ENCODE measurements around the gene CELSR1. TPM values are rescaled to one million over a fixed set of nuclear protein-coding genes. Genes with fewer than 3 reads are reported as not detected.
A peak's percentile ranks its signal among the peaks of the same experiment; 100 is the strongest.
"Not testable (repeated sequence)": the region's sequence is repeated elsewhere in the genome, so short reads cannot be mapped to it uniquely, and the experiment has no call there.

Gene CELSR1
- total and polyA plus RNA-seq, 3 experiments from 2014 or later, result 0.15 to 0.33 (median 0.30) TPM

GRCh38 chr22:46518542-46519325, 18.7 kb downstream of the CELSR1 start:
- H3K27me3 Mint-ChIP-seq, result peaks cover 3 to 4% of the 10 kb centered on the region in 2 donors
- no peak overlapping the region for H3K4me3 Mint-ChIP-seq
- POLR2A ChIA-PET, result no interaction called here
- no peaks in the 10 kb centered on the region for H3K36me3 Mint-ChIP-seq
- H3K4me1 Mint-ChIP-seq, result peaks cover 0 to 3% (median 0%) of the 10 kb centered on the region in 3 donors
- Histone ChIP-seq H3K4me1 (ENCODE audit: insufficient read depth, low read length) (no peaks in the 10 kb centered on the region), H3K9me3 (ENCODE audit: low read length) (no peaks in the 10 kb centered on the region), H3K4me3 (ENCODE audit: low read length) (no peak overlapping the region), H3K36me3 (ENCODE audit: insufficient read depth, low read length) (no peaks in the 10 kb centered on the region), H3K27ac (ENCODE audit: low read depth, low read length) (no peak overlapping the region), H3K27me3 (ENCODE audit: insufficient read depth, low read length, poor library complexity, severe bottlenecking) (no peaks in the 10 kb centered on the region)
- DNase-seq, result no peak
- CTCF ChIA-PET, result no interaction called here
- no peak overlapping the region for H3K27ac Mint-ChIP-seq
- H3K9me3 Mint-ChIP-seq, result no peaks in the 10 kb centered on the region

GRCh38 chr22:46518038-46518437, 19.4 kb downstream of the CELSR1 start:
- Mint-ChIP-seq H3K36me3 (no peaks in the 10 kb centered on the region), H3K9me3 (no peaks in the 10 kb centered on the region), H3K27ac (no peak overlapping the region), H3K27me3 (peaks cover 3 to 7% of the 10 kb centered on the region in 2 donors), H3K4me1 (peaks cover 0 to 3% (median 0%) of the 10 kb centered on the region in 3 donors), H3K4me3 (no peak overlapping the region)
- H3K4me1 ChIP-seq (ENCODE audit: insufficient read depth, low read length), result no peaks in the 10 kb centered on the region
- POLR2A ChIA-PET, result no interaction called here
- no peak overlapping the region for H3K27ac ChIP-seq (ENCODE audit: low read depth, low read length)
- no peaks in the 10 kb centered on the region for H3K36me3 ChIP-seq (ENCODE audit: insufficient read depth, low read length)
- H3K9me3 ChIP-seq (ENCODE audit: low read length), result no peaks in the 10 kb centered on the region
- H3K27me3 ChIP-seq (ENCODE audit: insufficient read depth, low read length, poor library complexity, severe bottlenecking), result no peaks in the 10 kb centered on the region
- H3K4me3 ChIP-seq (ENCODE audit: low read length), result no peak overlapping the region
- CTCF ChIA-PET, result no interaction called here
- DNase-seq, result no peak

GRCh38 chr22:46517255-46517761, 20.1 kb downstream of the CELSR1 start:
- H3K9me3 Mint-ChIP-seq, result no peaks in the 10 kb centered on the region
- Histone ChIP-seq H3K27me3 (ENCODE audit: insufficient read depth, low read length, poor library complexity, severe bottlenecking) (no peaks in the 10 kb centered on the region), H3K27ac (ENCODE audit: low read depth, low read length) (no peak overlapping the region), H3K36me3 (ENCODE audit: insufficient read depth, low read length) (no peaks in the 10 kb centered on the region), H3K4me3 (ENCODE audit: low read length) (no peak overlapping the region), H3K4me1 (ENCODE audit: insufficient read depth, low read length) (no peaks in the 10 kb centered on the region), H3K9me3 (ENCODE audit: low read length) (no peaks in the 10 kb centered on the region)
- no peak for DNase-seq
- H3K4me1 Mint-ChIP-seq, result peaks cover 0 to 3% (median 0%) of the 10 kb centered on the region in 3 donors
- ChIA-PET CTCF (no interaction called here), POLR2A (no interaction called here)
- peaks cover 3 to 4% of the 10 kb centered on the region in 2 donors for H3K27me3 Mint-ChIP-seq
- H3K36me3 Mint-ChIP-seq, result no peaks in the 10 kb centered on the region
- H3K4me3 Mint-ChIP-seq, result no peak overlapping the region
- H3K27ac Mint-ChIP-seq, result no peak overlapping the region

GRCh38 chr22:46516638-46517037, 20.8 kb downstream of the CELSR1 start:
- no peaks in the 10 kb centered on the region for H3K36me3 Mint-ChIP-seq
- no peak overlapping the region for H3K4me3 Mint-ChIP-seq
- no peak for DNase-seq
- no peaks in the 10 kb centered on the region for H3K4me1 ChIP-seq (ENCODE audit: insufficient read depth, low read length)
- H3K27ac ChIP-seq (ENCODE audit: low read depth, low read length), result no peak overlapping the region
- no peaks in the 10 kb centered on the region for H3K9me3 ChIP-seq (ENCODE audit: low read length)
- H3K4me3 ChIP-seq (ENCODE audit: low read length), result no peak overlapping the region
- H3K4me1 Mint-ChIP-seq, result peaks cover 0 to 3% (median 0%) of the 10 kb centered on the region in 3 donors
- CTCF ChIA-PET, result no interaction called here
- H3K27ac Mint-ChIP-seq, result no peak overlapping the region
- no peaks in the 10 kb centered on the region for H3K36me3 ChIP-seq (ENCODE audit: insufficient read depth, low read length)
- POLR2A ChIA-PET, result no interaction called here
- no peaks in the 10 kb centered on the region for H3K9me3 Mint-ChIP-seq
- peaks cover 3% of the 10 kb centered on the region in 2 donors for H3K27me3 Mint-ChIP-seq
- no peaks in the 10 kb centered on the region for H3K27me3 ChIP-seq (ENCODE audit: insufficient read depth, low read length, poor library complexity, severe bottlenecking)

- H3K4me1 ChIP-seq (ENCODE audit: insufficient read depth, low read length); H3K27me3 Mint-ChIP-seq; H3K27me3 ChIP-seq (ENCODE audit: insufficient read depth, low read length, poor library complexity, severe bottlenecking); CTCF ChIA-PET; H3K4me3 Mint-ChIP-seq; H3K36me3 Mint-ChIP-seq; H3K9me3 ChIP-seq (ENCODE audit: low read length); H3K36me3 ChIP-seq (ENCODE audit: insufficient read depth, low read length); H3K27ac Mint-ChIP-seq; H3K4me1 Mint-ChIP-seq; H3K4me3 ChIP-seq (ENCODE audit: low read length); H3K27ac ChIP-seq (ENCODE audit: low read depth, low read length); DNase-seq; H3K9me3 Mint-ChIP-seq; POLR2A ChIA-PET: not testable (repeated sequence)
Observed at GRCh38 chr22:46516112-46516487, 21.3 kb downstream of the CELSR1 start.

GRCh38 chr22:46515208-46516111, 22.0 kb downstream of the CELSR1 start:
- POLR2A ChIA-PET, result no interaction called here
- no peaks in the 10 kb centered on the region for H3K36me3 ChIP-seq (ENCODE audit: insufficient read depth, low read length)
- H3K27ac ChIP-seq (ENCODE audit: low read depth, low read length), result no peak overlapping the region
- Mint-ChIP-seq H3K36me3 (no peaks in the 10 kb centered on the region), H3K27me3 (peaks cover 3% of the 10 kb centered on the region in 2 donors), H3K4me3 (no peak overlapping the region), H3K4me1 (peaks cover 0 to 3% (median 0%) of the 10 kb centered on the region in 3 donors), H3K9me3 (no peaks in the 10 kb centered on the region), H3K27ac (no peak overlapping the region)
- H3K4me1 ChIP-seq (ENCODE audit: insufficient read depth, low read length), result no peaks in the 10 kb centered on the region
- no peak overlapping the region for H3K4me3 ChIP-seq (ENCODE audit: low read length)
- CTCF ChIA-PET, result no interaction called here
- no peak for DNase-seq
- H3K9me3 ChIP-seq (ENCODE audit: low read length), result no peaks in the 10 kb centered on the region
- no peaks in the 10 kb centered on the region for H3K27me3 ChIP-seq (ENCODE audit: insufficient read depth, low read length, poor library complexity, severe bottlenecking)

GRCh38 chr22:46514592-46515207, 22.7 kb downstream of the CELSR1 start:
- no peak overlapping the region for H3K4me3 Mint-ChIP-seq
- Histone ChIP-seq H3K9me3 (ENCODE audit: low read length) (no peaks in the 10 kb centered on the region), H3K4me3 (ENCODE audit: low read length) (no peak overlapping the region), H3K27me3 (ENCODE audit: insufficient read depth, low read length, poor library complexity, severe bottlenecking) (no peaks in the 10 kb centered on the region), H3K4me1 (ENCODE audit: insufficient read depth, low read length) (no peaks in the 10 kb centered on the region), H3K27ac (ENCODE audit: low read depth, low read length) (no peak overlapping the region), H3K36me3 (ENCODE audit: insufficient read depth, low read length) (no peaks in the 10 kb centered on the region)
- H3K27me3 Mint-ChIP-seq, result peaks cover 2 to 3% of the 10 kb centered on the region in 2 donors
- peak overlapping the region in 1 of 8 donors; percentile 57 for H3K27ac Mint-ChIP-seq
- CTCF ChIA-PET, result no interaction called here
- no peak for DNase-seq
- POLR2A ChIA-PET, result no interaction called here
- H3K9me3 Mint-ChIP-seq, result no peaks in the 10 kb centered on the region
- no peaks in the 10 kb centered on the region for H3K36me3 Mint-ChIP-seq
- H3K4me1 Mint-ChIP-seq, result peaks cover 0 to 4% (median 3%) of the 10 kb centered on the region in 3 donors
